GM19463 (cell line): Measurements from ENCODE around the gene LSMEM2.
"Not testable (repeated sequence)": the region's sequence is repeated elsewhere in the genome, so short reads cannot be mapped to it uniquely, and the experiment has no call there.

Experiments used
- ATAC-seq: cut with Tn5 transposase; IDR thresholded peaks from one replicate; pipeline ENCODE4 v1.9.1; 2021; ENCODE audit warnings: mild to moderate bottlenecking, moderate library complexity; ENCODE audit not compliant: unreplicated experiment

LSMEM2 gene

GRCh38 chr3:50264383-50264963, 14.4 kb upstream of the LSMEM2 start:
- no peak for ATAC-seq

DNA sequence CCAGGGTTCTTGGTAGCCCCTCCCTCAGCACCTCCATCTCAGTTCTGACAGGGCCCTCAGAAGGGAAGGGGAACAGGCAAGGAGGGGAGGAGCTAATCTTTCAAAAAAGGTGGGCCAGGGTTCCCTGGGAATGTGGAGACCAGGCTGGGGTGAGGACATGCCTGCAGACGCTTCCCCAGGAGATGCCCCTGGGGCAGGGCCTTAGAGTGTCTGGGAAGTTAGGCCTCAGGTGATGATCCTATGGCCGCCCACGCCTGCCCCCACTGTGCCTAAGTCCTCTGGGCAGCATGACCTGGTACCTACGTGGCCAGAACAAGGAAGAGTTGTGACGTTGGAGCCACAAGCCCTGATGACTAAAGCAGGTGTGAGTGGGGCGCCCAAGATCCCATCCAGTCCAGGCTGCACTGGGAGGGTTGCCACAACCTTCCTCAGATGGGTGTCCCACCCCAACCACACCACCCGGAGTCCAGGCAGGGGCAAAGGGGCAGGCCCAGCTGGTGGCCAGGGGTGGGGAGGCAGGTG, 13.9 kb upstream of the LSMEM2 start:
- ATAC-seq: no peak

GRCh38 chr3:50265571-50265970, 13.3 kb upstream of the LSMEM2 start:
- ATAC-seq: no peak

DNA sequence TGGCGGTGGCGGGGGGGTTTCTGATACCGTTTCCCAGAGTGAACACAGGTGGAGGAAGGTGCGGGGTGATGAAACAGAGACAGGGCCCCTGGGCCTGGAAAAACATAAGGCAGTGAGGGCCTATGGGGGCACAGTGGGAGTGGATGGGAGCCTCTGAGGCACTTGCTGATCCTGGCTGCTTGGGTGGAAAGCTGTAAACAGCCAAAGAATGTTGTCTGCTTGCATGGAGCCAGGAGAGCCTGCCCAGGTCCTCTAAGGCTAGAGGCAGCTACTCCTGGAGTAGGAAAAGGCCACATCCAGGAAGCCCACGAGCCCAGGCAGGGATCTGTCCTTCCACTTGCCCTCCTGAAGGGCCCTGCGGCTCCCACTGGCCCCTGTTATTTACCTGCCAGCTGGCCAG, 12.9 kb upstream of the LSMEM2 start:
- ATAC-seq: no peak

- ATAC-seq: no peak
Observed at GRCh38 chr3:50266836-50267235, 12.1 kb upstream of the LSMEM2 start.

DNA sequence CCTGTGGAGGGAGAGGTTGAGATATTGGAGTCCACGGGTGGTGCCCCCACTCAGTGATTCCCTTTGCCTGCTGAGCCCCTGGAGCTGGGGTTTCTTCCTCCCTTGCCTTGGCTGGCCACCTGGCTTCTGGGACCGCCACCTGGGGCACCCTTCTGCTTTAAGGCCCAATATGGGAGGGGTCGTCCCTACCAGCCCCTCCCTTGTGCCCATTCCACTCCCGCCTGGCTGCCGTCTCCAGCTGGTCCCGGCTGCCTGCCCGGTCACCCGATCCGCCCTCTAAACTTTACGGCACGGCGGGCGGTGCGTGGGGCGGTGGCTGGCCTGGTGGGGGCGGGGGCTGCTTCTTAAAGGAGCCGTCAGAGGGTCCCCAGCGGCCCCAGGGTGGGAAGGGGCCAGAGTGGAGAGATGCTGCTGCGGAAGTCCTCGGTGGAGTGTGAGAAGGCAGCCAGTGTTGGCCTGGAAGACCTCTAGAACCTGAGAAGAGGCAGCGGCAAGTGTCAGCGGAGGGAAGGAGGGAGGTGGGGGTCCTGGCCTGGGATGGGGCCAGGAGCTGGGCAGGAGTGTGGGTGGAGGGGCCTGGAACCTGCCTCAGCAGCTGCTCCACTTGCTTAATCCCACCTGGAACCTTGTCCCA, 11.5 kb upstream of the LSMEM2 start:
- ATAC-seq: no peak

- no peak for ATAC-seq
Observed at GRCh38 chr3:50268276-50268675, 10.6 kb upstream of the LSMEM2 start.

- ATAC-seq: no peak
Observed at GRCh38 chr3:50268703-50269451, 10.0 kb upstream of the LSMEM2 start, which contains the start of gene SEMA3B. Gene SEMA3B (plus strand): TSS chr3:50269147. CDS start chr3:50269241, 94 bp downstream.

GRCh38 chr3:50269460-50269859, 9.4 kb upstream of the LSMEM2 start:
- ATAC-seq: no peak

DNA sequence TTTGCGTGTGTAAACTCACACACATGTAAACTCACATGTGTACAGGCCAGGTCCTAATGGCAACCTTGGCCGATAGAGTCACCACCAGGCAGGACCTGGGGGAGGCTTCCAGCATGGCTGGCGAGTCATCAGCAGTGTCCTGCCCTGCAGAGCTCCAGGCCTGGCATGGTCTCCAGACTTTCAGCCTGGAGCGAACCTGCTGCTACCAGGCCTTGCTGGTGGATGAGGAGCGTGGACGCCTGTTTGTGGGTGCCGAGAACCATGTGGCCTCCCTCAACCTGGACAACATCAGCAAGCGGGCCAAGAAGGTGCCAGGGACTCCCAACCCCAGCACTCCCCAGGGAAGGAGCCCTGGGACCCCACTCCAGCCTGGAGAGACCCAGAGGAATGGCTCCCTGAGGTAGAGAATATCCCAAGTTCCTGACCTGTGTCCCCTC, 8.9 kb upstream of the LSMEM2 start:
- ATAC-seq: no peak

GRCh38 chr3:50270422-50271224, 8.3 kb upstream of the LSMEM2 start:
- no peak for ATAC-seq

DNA sequence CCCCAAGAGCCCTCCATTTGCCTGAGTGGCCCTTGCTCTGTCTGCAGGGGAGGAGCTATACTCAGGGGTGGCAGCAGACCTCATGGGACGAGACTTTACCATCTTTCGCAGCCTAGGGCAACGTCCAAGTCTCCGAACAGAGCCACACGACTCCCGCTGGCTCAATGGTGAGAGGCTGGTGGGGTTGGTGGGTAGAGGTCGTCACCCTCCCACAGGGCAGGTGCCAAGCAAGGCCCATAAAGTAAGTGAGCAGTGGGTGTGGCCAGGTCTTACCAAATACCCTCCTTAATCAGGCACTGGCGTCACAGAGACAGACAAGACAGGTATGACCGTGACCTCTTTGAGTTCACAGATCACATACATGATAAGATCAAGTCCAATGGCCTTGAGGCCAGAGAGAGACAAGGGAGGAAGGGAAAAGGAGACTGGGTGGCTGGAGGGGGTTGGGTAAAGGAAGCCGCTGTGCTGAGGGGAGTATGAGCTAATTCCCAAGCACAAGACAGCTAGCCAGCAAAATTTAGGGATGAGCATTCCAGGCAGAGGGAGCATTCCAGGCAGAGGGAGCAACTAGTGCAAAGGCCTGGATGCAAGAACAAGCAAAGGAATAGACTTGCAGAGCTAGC, 7.5 kb upstream of the LSMEM2 start:
- no peak for ATAC-seq

DNA sequence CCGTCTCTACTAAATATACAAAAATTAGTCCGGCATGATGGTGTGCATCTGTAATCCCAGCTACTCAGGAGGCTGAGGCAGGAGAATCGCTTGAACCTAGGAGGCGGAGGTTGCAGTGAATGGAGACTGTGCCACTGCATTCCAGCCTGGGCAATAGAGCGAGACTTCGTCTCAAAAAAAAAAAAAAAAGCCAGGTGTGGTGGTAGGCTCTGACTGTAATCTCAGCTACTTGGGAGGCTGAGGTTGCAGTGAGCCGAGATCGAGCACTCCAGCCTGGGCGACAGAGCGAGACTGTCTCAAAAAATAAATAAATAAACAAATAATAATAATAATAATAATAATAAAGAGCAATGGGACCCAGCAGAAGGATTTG, 6.4 kb upstream of the LSMEM2 start:
- ATAC-seq: not testable (repeated sequence)

DNA sequence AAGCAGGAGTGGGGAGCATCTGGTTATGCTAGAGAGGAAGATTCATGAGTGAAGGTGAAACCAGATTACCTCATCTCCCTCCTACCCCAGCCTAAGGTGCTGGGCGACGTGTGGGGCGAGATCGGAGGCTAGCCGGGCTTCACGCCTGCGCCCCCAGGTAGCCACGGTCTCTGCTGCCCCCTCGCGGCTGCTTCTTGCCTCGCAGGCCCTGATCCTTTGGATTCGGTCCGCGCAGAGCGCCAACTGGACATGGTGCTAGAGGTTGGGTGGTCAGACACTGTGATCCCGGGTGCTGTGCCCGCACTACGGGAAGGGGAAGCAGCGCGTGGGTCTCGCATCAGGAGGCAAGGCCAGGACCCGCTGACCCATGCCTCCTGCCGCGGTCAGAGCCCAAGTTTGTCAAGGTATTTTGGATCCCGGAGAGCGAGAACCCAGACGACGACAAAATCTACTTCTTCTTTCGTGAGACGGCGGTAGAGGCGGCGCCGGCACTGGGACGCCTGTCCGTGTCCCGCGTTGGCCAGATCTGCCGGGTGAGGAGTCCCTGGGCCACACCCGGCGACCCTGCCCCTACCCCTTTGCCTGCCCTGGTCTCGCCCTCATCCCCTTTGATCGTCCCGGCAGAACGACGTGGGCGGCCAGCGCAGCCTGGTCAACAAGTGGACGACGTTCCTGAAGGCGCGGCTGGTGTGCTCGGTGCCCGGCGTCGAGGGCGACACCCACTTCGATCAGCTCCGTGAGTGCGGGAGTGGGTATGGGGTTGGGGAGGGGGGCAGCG, 5.8 kb upstream of the LSMEM2 start:
- ATAC-seq: peak; percentile 84

- no peak for ATAC-seq
Observed at GRCh38 chr3:50273689-50274065, 5.2 kb upstream of the LSMEM2 start.

DNA sequence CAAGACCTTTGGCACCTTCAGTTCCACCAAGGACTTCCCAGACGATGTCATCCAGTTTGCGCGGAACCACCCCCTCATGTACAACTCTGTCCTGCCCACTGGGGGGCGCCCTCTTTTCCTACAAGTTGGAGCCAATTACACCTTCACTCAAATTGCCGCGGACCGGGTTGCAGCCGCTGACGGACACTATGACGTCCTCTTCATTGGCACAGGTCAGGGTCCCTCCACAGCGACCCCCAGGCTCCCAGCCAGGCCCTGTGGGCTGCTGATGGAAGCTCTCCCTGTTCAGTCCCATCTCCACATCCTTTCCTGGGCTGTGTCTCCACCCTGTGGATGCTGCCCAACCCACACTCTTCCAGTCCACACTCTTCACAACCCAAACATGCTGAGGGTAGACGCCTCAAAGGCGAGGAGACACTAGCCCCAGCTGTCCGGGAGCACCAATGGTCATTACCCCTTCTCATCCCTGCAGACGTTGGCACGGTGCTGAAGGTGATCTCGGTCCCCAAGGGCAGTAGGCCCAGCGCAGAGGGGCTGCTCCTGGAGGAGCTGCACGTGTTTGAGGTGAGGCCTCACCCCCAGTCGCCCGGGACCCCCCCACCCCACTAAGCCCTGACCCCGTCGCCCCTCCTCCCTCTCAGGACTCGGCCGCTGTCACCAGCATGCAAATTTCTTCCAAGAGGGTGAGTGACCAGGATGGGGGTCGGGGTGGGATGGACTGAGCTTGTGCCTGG, 4.3 kb upstream of the LSMEM2 start:
- no peak for ATAC-seq

GRCh38 chr3:50275141-50275995, 3.5 kb upstream of the LSMEM2 start:
- ATAC-seq: no peak

GRCh38 chr3:50275996-50276761, 2.7 kb upstream of the LSMEM2 start:
- no peak for ATAC-seq
